ENCODE results near the gene SH2D3C. TPM values are rescaled to one million over a fixed set of nuclear protein-coding genes. Genes with fewer than 3 reads are reported as not detected.

The SH2D3C gene
- total and polyA plus RNA-seq, 10 of the 15 experiments (the other 5 are each of a cell fraction or from before 2014, with no cell fraction given), result 1.2 to 23.5 (median 16.2) TPM

GRCh38 chr9:127739614-127740330 is 38.7 kb downstream of the SH2D3C start:
- no peak overlapping the region for H2AFZ ChIP-seq (ENCODE audit: control insufficient read depth, low read depth, low read length)
- H3K27me3 ChIP-seq (replicated peaks in 1 of 2; ENCODE audit: control insufficient read depth in 2 of 2, insufficient read depth in 2 of 2, low read length in 1 of 2), result no peaks in the 10 kb centered on the region
- no TSS peak for BruUV-seq (replicated peaks)
- intact Hi-C loops (cut with micrococcal nuclease; ENCODE audit: unreplicated experiment), result no loop called here
- DNase-seq (ENCODE audit: low read depth, low spot score) (no peak), ATAC-seq (no peak), FAIRE-seq (no peak)
- CTCF ChIA-PET, result interaction anchor here (0.8 to 1.3 kb wide), 2 partner anchors 31 to 130 kb away, joined by 3 read pairs; no protein-coding TSS in a partner anchor
- in situ Hi-C loops (cut with MboI), result loop anchor here (5.0 kb wide), 1 partner anchor 173 kb away; no protein-coding TSS in a partner anchor
- POLR2A ChIA-PET, result no interaction called here
- SMC1A ChIA-PET (ENCODE audit: uncharacterized antibody, unreplicated experiment), result interaction anchor here (0.9 kb wide), 1 partner anchor 45 kb away, joined by 4 read pairs; the partner anchor contains the start of gene CDK9
- no peaks in the 10 kb centered on the region for H3K79me2 ChIP-seq (ENCODE audit: control insufficient read depth, insufficient read depth, low read length)
- no peaks in the 10 kb centered on the region for H4K20me1 ChIP-seq (ENCODE audit: control insufficient read depth, insufficient read depth)
- H3K4me1 ChIP-seq (ENCODE audit: control insufficient read depth, insufficient read depth, low read length), result no peaks in the 10 kb centered on the region
- H3K27ac ChIP-seq (ENCODE audit: control insufficient read depth, insufficient read depth), result no peak overlapping the region
- RAD21 ChIA-PET (ENCODE audit: unreplicated experiment), result interaction anchor here (0.6 kb wide), 1 partner anchor 184 kb away, joined by 3 read pairs; no protein-coding TSS in a partner anchor
- 96% methylated on average over 19 of the region's 19 CpGs for WGBS (ENCODE audit: insufficient coverage, insufficient replicate concordance, low lambda C conversion rate, missing lambda C conversion rate)
- H3K36me3 ChIP-seq (ENCODE audit: control insufficient read depth in 2 of 2, insufficient read depth in 2 of 2, low read length in 1 of 2), result peaks cover 9% of the 10 kb centered on the region in 2 experiments; a peak in 3 of 4 replicates
- no peak overlapping the region for H3K9ac ChIP-seq (ENCODE audit: control insufficient read depth, insufficient read depth, low read length)
- H3K9me3 ChIP-seq (replicated peaks; ENCODE audit: control insufficient read depth, insufficient read depth, low read length), result no peaks in the 10 kb centered on the region
- H3K4me3 ChIP-seq, result no peak overlapping the region
- H3K4me2 ChIP-seq (ENCODE audit: control insufficient read depth, insufficient read depth), result no peak overlapping the region
- TF ChIP-seq PKNOX1 (IDR thresholded peaks at IDR 0.05), result no peak
- TF ChIP-seq CHD2 (IDR thresholded peaks at IDR 0.05; ENCODE audit: borderline replicate concordance, low read depth, low read length), result no peak
- TF ChIP-seq HDAC6 (IDR thresholded peaks at IDR 0.05; ENCODE audit: unreplicated experiment), result no peak
- TF ChIP-seq ZNF274 (IDR thresholded peaks at IDR 0.05; ENCODE audit: insufficient read depth, insufficient read length), result no peak
- TF ChIP-seq SMAD1 (IDR thresholded peaks at IDR 0.05; ENCODE audit: low read depth, partially characterized antibody), result no peak
- no peak for TF ChIP-seq E2F8 (IDR thresholded peaks at IDR 0.05; ENCODE audit: low read depth, partially characterized antibody)
- no peak for TF ChIP-seq BCL11A (IDR thresholded peaks at IDR 0.05; ENCODE audit: low read depth, low read length)
- TF ChIP-seq GATAD2B (conservative IDR thresholded peaks at IDR 0.05; ENCODE audit: low read depth), result no peak
- TF ChIP-seq SMARCA5 (IDR thresholded peaks at IDR 0.05), result no peak
- TF ChIP-seq MYB (IDR thresholded peaks at IDR 0.05; ENCODE audit: borderline replicate concordance, low read depth, low read length), result no peak
- TF ChIP-seq NR2F1 (conservative IDR thresholded peaks at IDR 0.05), result no peak
- no peak for TF ChIP-seq ZNF592 (IDR thresholded peaks at IDR 0.05)
- TF ChIP-seq MXI1 (IDR thresholded peaks at IDR 0.05; ENCODE audit: low read depth, low read length), result no peak
- TF ChIP-seq ASH2L (IDR thresholded peaks at IDR 0.05; ENCODE audit: borderline replicate concordance, low read depth), result no peak

Data from GM12878 (cell line).